Tibial artery (tissue), 4 donors: ENCODE measurements around the gene DLG1.

ENCODE experiments used
- DNase-seq, 2 donors: peaks; one replicate each; pipeline ENCODE4 v3.0.0-alpha.2; 2019
- H3K27ac ChIP-seq, 2 donors: fragments of 200-600 bp; sonication (generic) in 1 of 2; 1 replicate in 1 of 2; 2 replicates in 1 of 2; pipeline ENCODE4 v1.5.1; 2018 to 2019; ENCODE audit warnings: mild to moderate bottlenecking in 1 of 2
- H3K27me3 ChIP-seq, 2 donors: fragments of 200-600 bp; sonication (generic) in 1 of 2; one replicate each; pipeline versions ENCODE4 v1.5.1 to v1.6.0; 2016 to 2019
- H3K36me3 ChIP-seq, 3 donors: fragments of 200-600 bp; sonication (generic) in 2 of 3; one replicate each; pipeline ENCODE4 v1.5.1; 2016 to 2019; ENCODE audit warnings: mild to moderate bottlenecking in 2 of 3
- H3K4me1 ChIP-seq, 4 donors: fragments of 200-600 bp; sonication (generic) in 2 of 4; 1 replicate in 3 of 4; 2 replicates in 1 of 4; pipeline ENCODE4 v1.5.1; 2016 to 2019
- H3K4me3 ChIP-seq, 2 donors: fragments of 200-600 bp; sonication (generic) in 1 of 2; 1 replicate in 1 of 2; 2 replicates in 1 of 2; pipeline ENCODE4 v1.5.1; 2018 to 2019; ENCODE audit warnings: mild to moderate bottlenecking in 2 of 2
- H3K9me3 ChIP-seq, 3 donors: fragments of 200-600 bp; sonication (generic) in 1 of 3; one replicate each; pipeline ENCODE4 v1.5.1; 2016 to 2019
- CTCF ChIP-seq, 2 experiments: fragments of 200-600 bp in 1 of 2; fragments of 450-650 bp in 1 of 2; IDR thresholded peaks; one replicate each; pipeline ENCODE4 v1.5.1; 2017 to 2019; ENCODE audit warnings: antibody characterized with exemption in 2 of 2, mild to moderate bottlenecking in 1 of 2, moderate library complexity in 1 of 2
- intact Hi-C: fragments of 100-400 bp; cut with DNase I; formaldehyde crosslinking; loops from one replicate; pipeline ENCODE4 v1.15.0; 2023; ENCODE audit warnings: low total_unique reads

Gene DLG1

DNA sequence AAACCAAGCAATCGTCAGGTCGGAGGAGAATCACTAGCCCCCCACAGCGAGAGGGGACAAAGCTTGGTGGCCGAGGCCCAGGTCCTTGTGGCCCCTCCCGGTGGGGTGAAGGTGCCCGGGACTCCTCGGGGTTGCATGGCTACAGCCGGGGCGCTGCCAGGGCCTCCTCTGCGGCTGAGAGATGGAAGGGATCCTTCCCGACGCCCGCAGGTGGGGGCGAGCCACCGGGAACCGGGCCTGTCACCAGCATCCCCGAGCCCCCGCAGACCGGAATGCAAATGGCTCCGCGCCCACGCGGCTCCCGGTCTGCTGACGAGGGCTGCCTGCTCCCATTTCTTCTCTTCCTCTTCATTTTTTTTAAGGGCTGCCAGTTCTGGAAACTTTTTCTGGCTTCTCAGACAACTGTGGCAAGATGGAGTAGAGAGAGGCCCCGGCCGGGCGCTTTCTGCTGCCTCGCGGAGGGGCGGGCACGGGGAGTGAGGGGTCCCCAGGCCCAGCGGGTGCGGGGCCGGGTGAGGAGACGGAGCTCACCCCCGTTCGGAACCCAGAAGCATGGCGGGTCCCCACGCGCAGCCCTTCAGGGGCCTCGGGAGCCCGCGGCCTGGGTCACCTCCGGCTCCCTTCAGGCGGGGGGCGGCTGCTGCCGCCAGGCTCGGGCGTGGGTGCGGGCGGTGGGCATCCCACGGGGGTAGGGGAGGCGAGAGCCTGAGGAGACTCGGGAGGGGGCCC is 296.3 kb downstream of the DLG1 start:
- no peaks in the 10 kb centered on the region for H3K9me3 ChIP-seq
- peak overlapping the region; percentile 85 to 97 for H3K27ac ChIP-seq
- TF ChIP-seq CTCF (IDR thresholded peaks at IDR 0.05), result no peak
- no peaks in the 10 kb centered on the region for H3K27me3 ChIP-seq
- peak overlapping the region; percentile 69 to 70 for H3K4me3 ChIP-seq
- intact Hi-C loops, result no loop called here
- peak in 1 of 2 donors; percentile 66 for DNase-seq
- H3K36me3 ChIP-seq, result no peaks in the 10 kb centered on the region
- H3K4me1 ChIP-seq, result peaks cover 0 to 21% (median 8%) of the 10 kb centered on the region in 4 donors

GRCh38 chr3:197001106-197001971 is 297.1 kb downstream of the DLG1 start:
- H3K27ac ChIP-seq, result peak overlapping the region; percentile 85 to 97
- no peaks in the 10 kb centered on the region for H3K9me3 ChIP-seq
- H3K36me3 ChIP-seq, result no peaks in the 10 kb centered on the region
- H3K4me3 ChIP-seq, result peak overlapping the region in 1 of 2 donors; percentile 69
- no peak for TF ChIP-seq CTCF (IDR thresholded peaks at IDR 0.05)
- intact Hi-C loops, result no loop called here
- H3K4me1 ChIP-seq, result peaks cover 0 to 21% (median 8%) of the 10 kb centered on the region in 4 donors
- H3K27me3 ChIP-seq, result no peaks in the 10 kb centered on the region
- peak in 1 of 2 donors; percentile 60 for DNase-seq

GRCh38 chr3:197000211-197000610 is 298.2 kb downstream of the DLG1 start:
- no peaks in the 10 kb centered on the region for H3K36me3 ChIP-seq
- H3K9me3 ChIP-seq, result no peaks in the 10 kb centered on the region
- no peak overlapping the region for H3K4me3 ChIP-seq
- no peak overlapping the region for H3K27ac ChIP-seq
- intact Hi-C loops, result no loop called here
- no peaks in the 10 kb centered on the region for H3K27me3 ChIP-seq
- H3K4me1 ChIP-seq, result peaks cover 0 to 21% (median 8%) of the 10 kb centered on the region in 4 donors
- TF ChIP-seq CTCF (IDR thresholded peaks at IDR 0.05), result no peak
- DNase-seq, result peak in 1 of 2 donors; percentile 53

- TF ChIP-seq CTCF (IDR thresholded peaks at IDR 0.05), result no peak
- Histone ChIP-seq H3K9me3 (no peaks in the 10 kb centered on the region), H3K4me3 (no peak overlapping the region), H3K36me3 (no peaks in the 10 kb centered on the region), H3K27ac (no peak overlapping the region), H3K27me3 (no peaks in the 10 kb centered on the region), H3K4me1 (peaks cover 0 to 18% (median 8%) of the 10 kb centered on the region in 4 donors)
- peak in 1 of 2 donors; percentile 44 for DNase-seq
- intact Hi-C loops, result no loop called here
Observed at GRCh38 chr3:196998966-196999760, 299.2 kb downstream of the DLG1 start.

DNA sequence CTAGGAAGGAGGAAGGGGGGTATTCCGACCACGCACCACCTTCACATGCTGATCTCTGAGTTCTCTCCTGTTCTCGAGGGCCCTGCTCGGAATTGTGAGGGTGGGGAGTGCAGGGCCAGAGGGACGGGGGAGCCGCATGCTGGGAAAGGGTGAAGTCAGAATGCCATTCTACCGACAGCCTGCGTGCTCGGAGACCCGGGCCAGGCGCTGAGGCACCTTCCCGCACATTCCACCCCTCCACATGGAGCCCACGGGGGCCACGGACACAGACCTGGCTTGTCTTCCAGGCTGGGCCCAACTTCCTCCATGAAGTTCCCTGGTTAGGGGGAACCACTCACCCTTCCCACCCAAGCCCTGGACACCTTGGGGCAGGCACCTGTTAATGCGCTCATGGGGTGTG is 301.1 kb downstream of the DLG1 start:
- H3K4me3 ChIP-seq, result no peak overlapping the region
- no peak overlapping the region for H3K27ac ChIP-seq
- intact Hi-C loops, result no loop called here
- TF ChIP-seq CTCF (IDR thresholded peaks at IDR 0.05), result no peak
- H3K9me3 ChIP-seq, result no peaks in the 10 kb centered on the region
- H3K27me3 ChIP-seq, result no peaks in the 10 kb centered on the region
- no peaks in the 10 kb centered on the region for H3K36me3 ChIP-seq
- peaks cover 0 to 7% (median 0%) of the 10 kb centered on the region in 4 donors for H3K4me1 ChIP-seq
- peak in 1 of 2 donors; percentile 49 for DNase-seq
